GM12878 (cell line): ENCODE measurements around the gene TMEM150C. TPM values are rescaled to one million over a fixed set of nuclear protein-coding genes. Genes with fewer than 3 reads are reported as not detected.

Experiments
- ATAC-seq: fragments of 200-7000 bp; cut with Tn5 transposase; 3 replicates; pipeline ENCODE4 v1.9.1; 2020; ENCODE audit warnings: mild to moderate bottlenecking, moderate library complexity
- BruUV-seq: library from RNA; stranded (reverse); fragments of 400-500 nt; replicated peaks from 2 replicates; lab custom pipeline; 2021; lab: Mats Ljungman, UMichigan
- CTCF ChIA-PET: fragments of 300-600 bp; sonication (Branson Sonifier 250); formaldehyde crosslinking; extraction: SDS; loops from one replicate; lab custom pipeline; 2021; ENCODE audit warnings: inconsistent platforms; lab: Yijun Ruan, JAX
- POLR2A ChIA-PET: fragments of 350-600 bp; formaldehyde crosslinking; extraction: SDS; loops from one replicate; lab custom pipeline; 2021; ENCODE audit warnings: inconsistent platforms; lab: Charles Lee
- RAD21 ChIA-PET: fragments of 300-600 bp; sonication (Branson Sonifier 250); formaldehyde crosslinking; loops from one replicate; lab custom pipeline; 2023; ENCODE audit warnings: antibody characterized with exemption; ENCODE audit not compliant: unreplicated experiment; lab: Charles Lee
- SMC1A ChIA-PET: fragments of 300-600 bp; sonication (Branson Sonifier 250); formaldehyde crosslinking; loops from one replicate; lab custom pipeline; 2023; ENCODE audit not compliant: unreplicated experiment, uncharacterized antibody; lab: Charles Lee
- DNase-seq: peaks from one replicate; pipeline ENCODE4 v3.0.0-alpha.2; 2011; ENCODE audit warnings: low read depth, low spot score
- FAIRE-seq: peaks from 3 replicates; lab custom pipeline; 2011; peaks lifted over from hg19 to GRCh38; lab: Jason Lieb, UNC
- H2AFZ ChIP-seq: 2 replicates; pipeline ENCODE4 v1.6.0; 2011; ENCODE audit warnings: low read depth, low read length, control low read depth; ENCODE audit not compliant: control insufficient read depth
- H3K27ac ChIP-seq: 2 replicates; pipeline ENCODE4 v1.5.1; 2011; ENCODE audit warnings: control low read depth; ENCODE audit not compliant: control insufficient read depth, insufficient read depth
- H3K27me3 ChIP-seq, 2 experiments: replicated peaks in 1 of 2; 2 replicates each; pipeline versions ENCODE4 v1.6.0 to v1.6.1; 2011; ENCODE audit warnings: low read length in 1 of 2; ENCODE audit not compliant: control insufficient read depth in 2 of 2, insufficient read depth in 2 of 2
- H3K36me3 ChIP-seq, 2 experiments: 2 replicates each; pipeline ENCODE4 v1.5.1; 2011; ENCODE audit warnings: low read length in 1 of 2; ENCODE audit not compliant: control insufficient read depth in 2 of 2, insufficient read depth in 2 of 2
- H3K4me1 ChIP-seq: 2 replicates; pipeline ENCODE4 v1.6.1; 2011; ENCODE audit warnings: mild to moderate bottlenecking, low read length, moderate library complexity, mixed read lengths; ENCODE audit not compliant: control insufficient read depth, insufficient read depth
- H3K4me2 ChIP-seq: 2 replicates; pipeline ENCODE4 v1.6.0; 2011; ENCODE audit warnings: control low read depth; ENCODE audit not compliant: control insufficient read depth, insufficient read depth
- H3K4me3 ChIP-seq: fragments of 200-600 bp; sonication (generic); 2 replicates; pipeline ENCODE4 v1.5.1; 2016
- H3K79me2 ChIP-seq: 2 replicates; pipeline ENCODE4 v1.6.0; 2011; ENCODE audit warnings: low read length; ENCODE audit not compliant: control insufficient read depth, insufficient read depth
- H3K9ac ChIP-seq: 2 replicates; pipeline ENCODE4 v1.8.0; 2011; ENCODE audit warnings: low read length, control low read depth, mixed read lengths; ENCODE audit not compliant: control insufficient read depth, insufficient read depth
- H3K9me3 ChIP-seq: replicated peaks from 3 replicates; pipeline ENCODE4 v1.5.1; 2011; ENCODE audit warnings: mild to moderate bottlenecking, low read length; ENCODE audit not compliant: control insufficient read depth, insufficient read depth
- H4K20me1 ChIP-seq: 2 replicates; pipeline ENCODE4 v1.6.0; 2011; ENCODE audit not compliant: control insufficient read depth, insufficient read depth
- ATF3 ChIP-seq: IDR thresholded peaks from 2 replicates; pipeline ENCODE4 v1.6.1; 2011; ENCODE audit warnings: low read depth, mild to moderate bottlenecking, low read length, moderate library complexity, borderline replicate concordance; ENCODE audit errors: extremely low read depth
- JUND ChIP-seq: IDR thresholded peaks from 2 replicates; pipeline ENCODE4 v1.6.1; 2012; ENCODE audit warnings: low read depth, mild to moderate bottlenecking, low read length, improper control_type of control experiment, moderate library complexity
- KLF5 ChIP-seq: fragments of 450-650 bp; IDR thresholded peaks from 2 replicates; pipeline ENCODE4 v1.6.1; 2014; ENCODE audit warnings: mild to moderate bottlenecking; ENCODE audit not compliant: partially characterized antibody
- NBN ChIP-seq: fragments of 450-650 bp; IDR thresholded peaks from 2 replicates; pipeline ENCODE4 v1.6.1; 2016
- PRDM15 ChIP-seq: fragments of 450-650 bp; formaldehyde crosslinking; IDR thresholded peaks from 2 replicates; pipeline ENCODE4 v1.4.0; 2020; ENCODE audit warnings: mild to moderate bottlenecking, moderate library complexity
- RCOR1 ChIP-seq: conservative IDR thresholded peaks from 2 replicates; pipeline ENCODE4 v1.6.1; 2012; ENCODE audit warnings: low read depth, low read length, improper control_type of control experiment
- SUZ12 ChIP-seq: fragments of 200-600 bp; sonication (generic); IDR thresholded peaks from one replicate; pipeline ENCODE4 v1.6.1; 2018; ENCODE audit warnings: antibody characterized with exemption, mild to moderate bottlenecking; ENCODE audit not compliant: unreplicated experiment
- YY1 ChIP-seq: IDR thresholded peaks from 2 replicates; pipeline ENCODE4 v1.6.1; 2011; ENCODE audit warnings: low read depth, mild to moderate bottlenecking, low read length
- ZNF622 ChIP-seq: fragments of 450-650 bp; IDR thresholded peaks from 2 replicates; pipeline ENCODE4 v1.6.1; 2017; ENCODE audit warnings: mild to moderate bottlenecking, inconsistent platforms
- ZSCAN29 ChIP-seq: fragments of 450-650 bp; IDR thresholded peaks from 2 replicates; pipeline ENCODE4 v1.6.1; 2017; ENCODE audit warnings: mild to moderate bottlenecking, moderate library complexity
- WGBS: methylation state at CpG from one replicate; pipeline ENCODE4 v1.1.6; 2016; ENCODE audit warnings: low lambda C conversion rate; ENCODE audit not compliant: insufficient replicate concordance, insufficient coverage; ENCODE audit errors: missing lambda C conversion rate; 5-methylcytosine and 5-hydroxymethylcytosine counted together
- in situ Hi-C: fragments of 300-500 bp; cut with MboI; formaldehyde crosslinking; loops from 9 replicates; pipeline ENCODE4 v1.14.3; 2018; ENCODE audit warnings: mixed read lengths
- intact Hi-C: fragments of 100-400 bp; cut with micrococcal nuclease; formaldehyde crosslinking; loops from one replicate; pipeline ENCODE4 v1.14.2; 2022; ENCODE audit not compliant: unreplicated experiment
- polyA plus RNA-seq, 11 experiments: library from polyadenylated mRNA; depleted of rRNA in 4 of 11; unstranded in 6 of 11; stranded (reverse) in 5 of 11; fragments of >200 nt; fragmentation: Nextera tagmentation in 4 of 11; fragmentation: Illumina TruSeq in 1 of 11; extraction: Ambion mirVana in 4 of 11; extraction: Trizol in 1 of 11; gene quantifications; 1 replicate in 1 of 11; 2 replicates in 10 of 11; pipeline versions ENCODE4 v1.2.1 to v1.2.3, GENCODE V29; 2011 to 2016; ENCODE audit warnings: inconsistent platforms in 2 of 11, missing spikeins in 2 of 11, low read depth in 1 of 11
- total RNA-seq, 4 experiments: library from RNA; depleted of rRNA in 3 of 4; stranded (reverse); fragments of >200 nt in 3 of 4; fragmentation: Illumina TruSeq in 1 of 4; extraction: Trizol in 1 of 4; gene quantifications; 2 replicates each; pipeline versions ENCODE4 v1.2.1 to v1.2.3, GENCODE V29; 2013 to 2021

The TMEM150C gene
- total and polyA plus RNA-seq, 10 of the 15 experiments (the other 5 are each of a cell fraction or from before 2014, with no cell fraction given): 0.04 to 0.78 (median 0.13) TPM; not detected in 2

- no peaks in the 10 kb centered on the region for H3K9me3 ChIP-seq
- POLR2A ChIA-PET: interaction anchor here (1.0 kb wide), 1 partner anchor 8 kb away, joined by 4 read pairs; no protein-coding TSS in a partner anchor
- RAD21 ChIA-PET: no interaction called here
- H2AFZ ChIP-seq: no peak overlapping the region
- H3K27me3 ChIP-seq: no peaks in the 10 kb centered on the region
- 64% methylated on average over 5 of the region's 5 CpGs for WGBS
- no peak for DNase-seq
- TF ChIP-seq SUZ12: no peak
- no peak for TF ChIP-seq PRDM15 (CRISPR knock-in tag)
- TF ChIP-seq NBN: no peak
- TF ChIP-seq YY1: no peak
- no peak for TF ChIP-seq KLF5
- TF ChIP-seq JUND: no peak
- no peak for TF ChIP-seq ZSCAN29
- no peak for TF ChIP-seq ZNF622
- TF ChIP-seq ATF3: no peak
- TF ChIP-seq RCOR1: no peak
- in situ Hi-C loops (no loop called here), intact Hi-C loops (loop anchor here (10.0 kb wide), 1 partner anchor 579 kb away; the partner anchor contains the start of gene LIN54)
- ATAC-seq: no peak
- no peak for FAIRE-seq
- SMC1A ChIA-PET: no interaction called here
- no peak overlapping the region for H3K27ac ChIP-seq
- peaks cover 2 to 5% of the 10 kb centered on the region in 2 experiments; a peak in 3 of 4 replicates for H3K36me3 ChIP-seq
- no peak overlapping the region for H3K4me3 ChIP-seq
- no peaks in the 10 kb centered on the region for H3K4me1 ChIP-seq
- H4K20me1 ChIP-seq: no peaks in the 10 kb centered on the region
- peaks cover 93% of the 10 kb centered on the region for H3K79me2 ChIP-seq
- H3K9ac ChIP-seq: no peak overlapping the region
- BruUV-seq: no TSS peak
- 0 out of 2 replicates have a peak overlapping the region, but pooled peaks have one; percentile 18 for H3K4me2 ChIP-seq
- CTCF ChIA-PET: interaction anchor here (1.5 kb wide), 1 partner anchor 12 kb away, joined by 4 read pairs; no protein-coding TSS in a partner anchor
Measured at GRCh38 chr4:82436130-82436529, 125.7 kb downstream of the TMEM150C start.
